ENCODE results near the gene TMEM87A.
"Not testable (repeated sequence)": the region's sequence is repeated elsewhere in the genome, so short reads cannot be mapped to it uniquely, and the experiment has no call there.

Gene TMEM87A, protein sequence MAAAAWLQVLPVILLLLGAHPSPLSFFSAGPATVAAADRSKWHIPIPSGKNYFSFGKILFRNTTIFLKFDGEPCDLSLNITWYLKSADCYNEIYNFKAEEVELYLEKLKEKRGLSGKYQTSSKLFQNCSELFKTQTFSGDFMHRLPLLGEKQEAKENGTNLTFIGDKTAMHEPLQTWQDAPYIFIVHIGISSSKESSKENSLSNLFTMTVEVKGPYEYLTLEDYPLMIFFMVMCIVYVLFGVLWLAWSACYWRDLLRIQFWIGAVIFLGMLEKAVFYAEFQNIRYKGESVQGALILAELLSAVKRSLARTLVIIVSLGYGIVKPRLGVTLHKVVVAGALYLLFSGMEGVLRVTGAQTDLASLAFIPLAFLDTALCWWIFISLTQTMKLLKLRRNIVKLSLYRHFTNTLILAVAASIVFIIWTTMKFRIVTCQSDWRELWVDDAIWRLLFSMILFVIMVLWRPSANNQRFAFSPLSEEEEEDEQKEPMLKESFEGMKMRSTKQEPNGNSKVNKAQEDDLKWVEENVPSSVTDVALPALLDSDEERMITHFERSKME

DNA sequence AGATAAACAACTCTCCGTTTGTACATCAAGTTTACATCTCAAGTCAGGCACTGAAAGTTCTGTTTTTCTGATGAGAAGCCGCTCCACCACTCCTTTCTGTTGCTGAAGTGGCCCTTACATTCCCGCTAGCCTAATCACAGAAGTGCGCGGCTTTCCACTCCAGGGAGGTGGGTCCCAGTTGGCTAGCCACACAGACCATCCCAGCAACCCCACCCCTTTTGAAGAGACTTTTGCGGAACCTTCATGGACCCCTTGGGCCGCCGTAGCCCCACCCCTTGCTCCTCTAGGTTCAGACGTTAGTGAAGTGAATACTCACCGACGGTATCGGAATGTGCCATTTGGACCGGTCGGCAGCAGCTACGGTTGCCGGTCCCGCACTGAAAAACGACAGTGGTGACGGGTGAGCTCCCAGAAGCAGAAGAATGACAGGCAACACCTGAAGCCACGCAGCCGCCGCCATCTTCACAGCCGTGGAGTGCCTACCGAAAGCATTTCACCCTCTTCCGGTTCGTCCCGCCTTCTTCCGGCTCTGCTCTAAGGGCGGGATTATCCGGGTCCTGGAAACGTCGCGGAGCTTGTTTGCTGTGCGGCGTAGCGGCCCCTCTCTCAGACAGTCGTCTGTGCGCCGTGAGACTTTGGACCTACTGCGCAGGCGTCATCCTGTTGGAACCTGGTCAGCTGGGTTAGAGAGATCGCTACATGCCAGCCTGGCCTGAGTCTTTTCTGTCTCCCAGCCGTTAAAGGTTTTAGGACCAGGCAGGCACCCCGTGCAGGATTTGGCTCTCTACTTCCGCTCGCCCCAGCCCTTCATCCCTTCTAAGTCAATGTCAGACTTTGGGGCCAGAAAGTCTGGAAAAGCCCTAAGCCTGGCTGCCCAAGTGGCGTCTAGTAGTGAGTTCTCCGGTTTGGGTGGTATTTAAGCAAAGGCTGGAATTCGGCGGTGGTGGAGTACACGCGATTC, at the start of gene TMEM87A, which contains the start of gene GANC:
Gene TMEM87A, minus strand, starts transcription at position 495 of the 961 bp plus-strand sequence. Its CDS starts 35 bp downstream, at position 460.
Gene GANC, plus strand, starts transcription at position 263 of the 961 bp plus-strand sequence. CDS start 1,281 bp downstream, outside the sequence.
- Mint-ChIP-seq H3K4me3 (peak within 1 kb of the TSS; percentile 98 to 99 (median 98)), H3K27ac (peak within 1 kb of the TSS; percentile 99 to 100 (median 100)), H3K36me3 (ENCODE audit: low read depth) (peaks cover 12% of the 10 kb centered on the region), H3K9me3 (no peaks in the 10 kb centered on the region), H3K27me3 (ENCODE audit: low read depth) (no peaks in the 10 kb centered on the region), H3K4me1 (peaks cover 42% of the 10 kb centered on the region)
- TF ChIP-seq, protein P1, sequence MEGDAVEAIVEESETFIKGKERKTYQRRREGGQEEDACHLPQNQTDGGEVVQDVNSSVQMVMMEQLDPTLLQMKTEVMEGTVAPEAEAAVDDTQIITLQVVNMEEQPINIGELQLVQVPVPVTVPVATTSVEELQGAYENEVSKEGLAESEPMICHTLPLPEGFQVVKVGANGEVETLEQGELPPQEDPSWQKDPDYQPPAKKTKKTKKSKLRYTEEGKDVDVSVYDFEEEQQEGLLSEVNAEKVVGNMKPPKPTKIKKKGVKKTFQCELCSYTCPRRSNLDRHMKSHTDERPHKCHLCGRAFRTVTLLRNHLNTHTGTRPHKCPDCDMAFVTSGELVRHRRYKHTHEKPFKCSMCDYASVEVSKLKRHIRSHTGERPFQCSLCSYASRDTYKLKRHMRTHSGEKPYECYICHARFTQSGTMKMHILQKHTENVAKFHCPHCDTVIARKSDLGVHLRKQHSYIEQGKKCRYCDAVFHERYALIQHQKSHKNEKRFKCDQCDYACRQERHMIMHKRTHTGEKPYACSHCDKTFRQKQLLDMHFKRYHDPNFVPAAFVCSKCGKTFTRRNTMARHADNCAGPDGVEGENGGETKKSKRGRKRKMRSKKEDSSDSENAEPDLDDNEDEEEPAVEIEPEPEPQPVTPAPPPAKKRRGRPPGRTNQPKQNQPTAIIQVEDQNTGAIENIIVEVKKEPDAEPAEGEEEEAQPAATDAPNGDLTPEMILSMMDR (IDR thresholded peaks at IDR 0.05; ENCODE audit: unreplicated experiment in 3 of 3): no peak

DNA sequence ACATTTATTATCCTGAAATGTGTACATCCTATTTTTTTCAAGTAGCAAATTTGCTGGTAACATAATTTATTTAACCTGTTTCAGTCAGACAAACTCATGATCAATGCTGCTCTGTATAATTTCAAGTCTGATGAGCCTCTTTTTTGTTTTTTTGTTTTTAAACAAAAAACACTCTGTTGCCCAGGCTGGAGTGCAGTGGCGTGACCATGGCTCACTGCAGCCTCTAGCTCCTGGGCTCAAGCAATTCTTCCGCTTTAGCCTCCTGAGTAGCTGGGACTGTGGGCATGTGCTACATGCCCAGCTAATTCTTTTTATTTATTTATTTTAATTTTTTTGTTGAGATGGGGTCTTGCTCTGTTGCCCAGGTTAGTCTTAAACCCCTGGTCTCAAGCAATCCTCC, 46.0 kb upstream of the TMEM87A start:
- Mint-ChIP-seq H3K36me3 (ENCODE audit: low read depth) (peaks cover 4% of the 10 kb centered on the region), H3K27me3 (ENCODE audit: low read depth) (no peaks in the 10 kb centered on the region), H3K9me3 (no peaks in the 10 kb centered on the region), H3K4me3 (no peak overlapping the region), H3K4me1 (peaks cover 9% of the 10 kb centered on the region), H3K27ac (no peak overlapping the region)
- TF ChIP-seq, protein P1 (IDR thresholded peaks at IDR 0.05; ENCODE audit: unreplicated experiment in 3 of 3): no peak

DNA sequence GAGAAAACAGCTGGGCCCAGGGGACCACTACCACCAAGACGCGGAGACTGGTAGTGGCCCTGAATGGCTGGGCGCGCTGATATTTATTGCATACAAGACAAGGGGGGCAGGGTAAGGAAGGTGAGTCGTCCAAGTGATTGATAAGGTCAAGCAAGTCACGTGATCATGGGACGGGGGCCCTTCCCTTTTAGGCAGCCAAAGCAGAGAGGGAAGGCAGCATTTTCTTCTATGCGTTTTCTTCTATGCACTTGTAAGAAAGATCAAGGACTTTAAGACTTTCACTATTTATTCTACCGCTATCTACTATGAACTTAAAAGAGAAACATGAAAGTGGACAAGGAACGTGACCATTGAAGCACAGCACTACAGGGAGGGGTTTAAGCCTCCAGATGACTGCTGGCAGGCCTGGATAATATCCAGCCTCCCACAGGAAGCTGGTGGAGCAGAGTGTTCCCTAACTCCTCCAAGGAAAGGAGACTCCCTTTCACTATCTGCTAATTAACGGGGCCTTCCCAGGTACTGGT, 43.1 kb upstream of the TMEM87A start:
- H3K4me1 Mint-ChIP-seq; H3K9me3 Mint-ChIP-seq; H3K27me3 Mint-ChIP-seq (ENCODE audit: low read depth); H3K36me3 Mint-ChIP-seq (ENCODE audit: low read depth); H3K27ac Mint-ChIP-seq; H3K4me3 Mint-ChIP-seq: not testable (repeated sequence)

DNA sequence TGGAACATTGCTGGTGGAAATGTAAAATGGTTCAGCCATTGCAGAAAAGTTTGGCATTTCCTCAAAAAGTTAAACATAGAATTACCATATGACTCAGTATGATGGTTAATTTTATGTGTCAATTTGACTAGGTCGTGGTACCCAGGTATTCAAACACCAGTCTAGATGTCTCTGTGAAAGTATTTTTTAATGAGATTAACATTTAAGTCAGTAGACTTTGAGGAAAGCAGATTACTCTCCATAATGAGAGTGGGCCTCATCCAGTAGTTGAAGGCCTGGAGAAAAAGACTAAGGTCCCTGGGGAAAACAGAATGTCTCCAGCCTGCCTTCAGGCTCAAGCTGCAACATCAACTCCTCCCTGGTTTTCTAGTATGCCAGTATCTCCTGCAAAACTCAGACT, 42.3 kb upstream of the TMEM87A start:
- Mint-ChIP-seq H3K27me3 (ENCODE audit: low read depth) (peaks cover 3% of the 10 kb centered on the region), H3K4me1 (no peaks in the 10 kb centered on the region), H3K36me3 (ENCODE audit: low read depth) (peaks cover 16% of the 10 kb centered on the region), H3K9me3 (no peaks in the 10 kb centered on the region), H3K27ac (no peak overlapping the region), H3K4me3 (no peak overlapping the region)
- TF ChIP-seq, protein P1 (IDR thresholded peaks at IDR 0.05; ENCODE audit: unreplicated experiment in 3 of 3): no peak

DNA sequence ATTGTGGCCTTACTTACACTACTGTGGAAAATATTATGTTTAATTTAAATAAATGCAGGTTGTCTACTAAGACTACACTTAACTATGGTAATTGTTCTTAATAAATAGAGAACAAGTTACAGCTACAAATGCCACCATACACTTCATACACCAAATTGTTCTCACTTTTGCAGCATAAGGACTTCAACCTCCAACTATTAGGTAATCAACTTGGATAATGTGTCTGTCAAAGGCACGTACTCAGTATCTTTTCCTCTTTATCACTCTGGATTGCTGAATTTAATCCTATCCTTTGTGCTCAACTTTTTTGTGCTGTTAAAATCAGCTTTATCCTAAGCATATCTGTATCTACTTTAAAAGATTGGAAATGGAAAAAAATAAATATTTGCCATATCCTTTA, 41.6 kb upstream of the TMEM87A start:
- Mint-ChIP-seq H3K36me3 (ENCODE audit: low read depth) (peaks cover 23% of the 10 kb centered on the region), H3K9me3 (no peaks in the 10 kb centered on the region), H3K4me3 (no peak overlapping the region), H3K27ac (no peak overlapping the region), H3K4me1 (no peaks in the 10 kb centered on the region), H3K27me3 (ENCODE audit: low read depth) (peaks cover 3% of the 10 kb centered on the region)
- TF ChIP-seq, protein P1 (IDR thresholded peaks at IDR 0.05; ENCODE audit: unreplicated experiment in 3 of 3): no peak

DNA sequence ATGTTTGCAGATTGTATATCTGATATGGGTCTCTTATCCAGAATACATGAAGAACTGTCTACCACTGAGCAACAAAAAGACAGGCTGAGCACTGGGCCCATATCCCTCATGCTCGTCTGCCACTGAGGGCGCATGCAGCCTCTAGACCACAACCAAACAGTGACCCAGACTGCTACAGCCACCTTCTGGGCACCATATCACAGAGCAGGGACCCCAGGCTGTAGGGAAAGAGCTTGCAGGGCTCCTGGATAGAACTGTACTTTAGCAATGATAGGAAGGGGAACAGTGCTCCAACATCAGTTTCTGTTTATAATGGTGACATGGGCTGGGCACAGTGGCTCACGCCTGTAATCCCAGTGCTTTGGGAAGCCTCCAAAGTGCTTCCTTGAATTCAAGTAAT, 40.2 kb upstream of the TMEM87A start:
- Mint-ChIP-seq H3K36me3 (ENCODE audit: low read depth) (peaks cover 24% of the 10 kb centered on the region), H3K27me3 (ENCODE audit: low read depth) (peaks cover 3% of the 10 kb centered on the region), H3K9me3 (no peaks in the 10 kb centered on the region), H3K4me1 (no peaks in the 10 kb centered on the region), H3K27ac (no peak overlapping the region), H3K4me3 (no peak overlapping the region)
- TF ChIP-seq, protein P1 (IDR thresholded peaks at IDR 0.05; ENCODE audit: unreplicated experiment in 3 of 3): no peak
